ENCODE results near the gene BSCL2. TPM values are rescaled to one million over a fixed set of nuclear protein-coding genes. Genes with fewer than 3 reads are reported as not detected.

Gene BSCL2
- total and polyA plus RNA-seq, 2 experiments from 2014 or later, result 49.2 to 78.7 TPM

DNA sequence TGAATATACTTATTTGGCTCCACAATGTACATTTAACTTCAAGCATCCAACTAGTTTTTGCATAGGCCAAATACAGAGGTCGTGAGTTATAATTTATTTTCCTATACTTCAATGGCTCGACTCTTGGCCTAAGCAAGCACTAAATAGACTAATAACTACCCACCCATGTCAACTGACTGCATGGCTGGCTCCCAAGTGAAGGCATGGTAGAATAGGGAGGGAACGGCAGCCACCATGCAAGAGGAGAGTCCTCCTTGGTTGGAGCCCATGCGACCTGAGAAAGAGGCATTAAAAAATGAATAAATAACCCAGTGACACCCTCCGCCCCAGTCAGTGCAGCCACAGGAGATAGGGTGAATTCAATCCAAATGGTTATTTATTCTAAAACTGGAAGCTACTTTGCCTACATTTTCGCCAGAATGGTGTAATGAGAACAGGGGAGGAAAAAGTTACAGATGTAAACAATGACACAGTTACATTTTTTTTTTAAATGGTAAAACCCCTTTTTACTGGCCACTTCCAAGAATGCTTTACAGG, 5.1 kb upstream of the BSCL2 start:
- no peak for DNase-seq (ENCODE audit: low spot score)
- Histone ChIP-seq H3K79me2 (peaks cover 30% of the 10 kb centered on the region), H3K4me2 (peak overlapping the region; percentile 11), H2AFZ (no peak overlapping the region), H3K4me3 (no peak overlapping the region), H4K20me1 (ENCODE audit: insufficient read depth, poor library complexity, severe bottlenecking) (no peaks in the 10 kb centered on the region), H3K4me1 (ENCODE audit: insufficient read depth) (peaks cover 42% of the 10 kb centered on the region), H3K9me3 (ENCODE audit: low read depth) (no peaks in the 10 kb centered on the region), H3K27me3 (no peaks in the 10 kb centered on the region), H3K9me2 (replicated peaks; ENCODE audit: insufficient read depth) (no peaks in the 10 kb centered on the region), H3K27ac (peak overlapping the region; percentile 74), H3K36me3 (replicated peaks; ENCODE audit: insufficient read depth, low read depth) (no peaks in the 10 kb centered on the region)
- TF ChIP-seq EZH2phosphoT487 (IDR thresholded peaks at IDR 0.05; ENCODE audit: low read depth, severe bottlenecking, unreplicated experiment) (no peak), EZH2 (IDR thresholded peaks at IDR 0.05; ENCODE audit: borderline replicate concordance) (no peak)
- TF ChIP-seq, protein P1, sequence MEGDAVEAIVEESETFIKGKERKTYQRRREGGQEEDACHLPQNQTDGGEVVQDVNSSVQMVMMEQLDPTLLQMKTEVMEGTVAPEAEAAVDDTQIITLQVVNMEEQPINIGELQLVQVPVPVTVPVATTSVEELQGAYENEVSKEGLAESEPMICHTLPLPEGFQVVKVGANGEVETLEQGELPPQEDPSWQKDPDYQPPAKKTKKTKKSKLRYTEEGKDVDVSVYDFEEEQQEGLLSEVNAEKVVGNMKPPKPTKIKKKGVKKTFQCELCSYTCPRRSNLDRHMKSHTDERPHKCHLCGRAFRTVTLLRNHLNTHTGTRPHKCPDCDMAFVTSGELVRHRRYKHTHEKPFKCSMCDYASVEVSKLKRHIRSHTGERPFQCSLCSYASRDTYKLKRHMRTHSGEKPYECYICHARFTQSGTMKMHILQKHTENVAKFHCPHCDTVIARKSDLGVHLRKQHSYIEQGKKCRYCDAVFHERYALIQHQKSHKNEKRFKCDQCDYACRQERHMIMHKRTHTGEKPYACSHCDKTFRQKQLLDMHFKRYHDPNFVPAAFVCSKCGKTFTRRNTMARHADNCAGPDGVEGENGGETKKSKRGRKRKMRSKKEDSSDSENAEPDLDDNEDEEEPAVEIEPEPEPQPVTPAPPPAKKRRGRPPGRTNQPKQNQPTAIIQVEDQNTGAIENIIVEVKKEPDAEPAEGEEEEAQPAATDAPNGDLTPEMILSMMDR (IDR thresholded peaks at IDR 0.05; ENCODE audit: poor library complexity), result no peak
- 96% methylated on average over 6 of the region's 6 CpGs for WGBS (ENCODE audit: low lambda C conversion rate, missing lambda C conversion rate)

DNA sequence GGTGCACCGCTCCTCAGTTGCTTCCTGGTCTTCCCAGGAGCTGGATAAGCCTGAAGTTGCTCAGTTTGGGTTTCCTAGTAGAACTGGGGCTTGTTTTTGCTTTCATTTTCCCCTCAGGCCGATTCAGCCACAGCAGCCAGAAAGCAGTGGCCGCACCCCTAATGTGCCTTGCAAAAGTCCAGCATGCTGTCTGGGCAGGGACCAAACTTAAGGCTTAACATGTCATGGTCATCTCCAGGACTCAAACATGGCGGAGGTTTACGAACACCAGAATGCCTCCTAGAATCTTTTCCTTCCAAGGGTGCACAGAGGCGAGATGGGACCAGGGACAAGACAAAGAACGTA, 2.7 kb upstream of the BSCL2 start:
- WGBS (ENCODE audit: low lambda C conversion rate, missing lambda C conversion rate), result 82% methylated on average over 7 of the region's 7 CpGs
- H3K4me3 ChIP-seq, result peak overlapping the region; percentile 26
- DNase-seq (ENCODE audit: low spot score), result peak; percentile 30
- H3K4me2 ChIP-seq, result peak overlapping the region; percentile 83
- peaks cover 13% of the 10 kb centered on the region for H3K79me2 ChIP-seq
- H3K9me2 ChIP-seq (replicated peaks; ENCODE audit: insufficient read depth), result no peaks in the 10 kb centered on the region
- H3K4me1 ChIP-seq (ENCODE audit: insufficient read depth), result peaks cover 58% of the 10 kb centered on the region
- H3K27me3 ChIP-seq, result no peaks in the 10 kb centered on the region
- no peak for TF ChIP-seq EZH2phosphoT487 (IDR thresholded peaks at IDR 0.05; ENCODE audit: low read depth, severe bottlenecking, unreplicated experiment)
- TF ChIP-seq EZH2 (IDR thresholded peaks at IDR 0.05; ENCODE audit: borderline replicate concordance), result no peak
- TF ChIP-seq, protein P1 (IDR thresholded peaks at IDR 0.05; ENCODE audit: poor library complexity), result no peak
- no peaks in the 10 kb centered on the region for H3K9me3 ChIP-seq (ENCODE audit: low read depth)
- H2AFZ ChIP-seq, result peak overlapping the region; percentile 87
- H3K27ac ChIP-seq, result peak overlapping the region; percentile 98
- H4K20me1 ChIP-seq (ENCODE audit: insufficient read depth, poor library complexity, severe bottlenecking), result no peaks in the 10 kb centered on the region
- no peaks in the 10 kb centered on the region for H3K36me3 ChIP-seq (replicated peaks; ENCODE audit: insufficient read depth, low read depth)

DNA sequence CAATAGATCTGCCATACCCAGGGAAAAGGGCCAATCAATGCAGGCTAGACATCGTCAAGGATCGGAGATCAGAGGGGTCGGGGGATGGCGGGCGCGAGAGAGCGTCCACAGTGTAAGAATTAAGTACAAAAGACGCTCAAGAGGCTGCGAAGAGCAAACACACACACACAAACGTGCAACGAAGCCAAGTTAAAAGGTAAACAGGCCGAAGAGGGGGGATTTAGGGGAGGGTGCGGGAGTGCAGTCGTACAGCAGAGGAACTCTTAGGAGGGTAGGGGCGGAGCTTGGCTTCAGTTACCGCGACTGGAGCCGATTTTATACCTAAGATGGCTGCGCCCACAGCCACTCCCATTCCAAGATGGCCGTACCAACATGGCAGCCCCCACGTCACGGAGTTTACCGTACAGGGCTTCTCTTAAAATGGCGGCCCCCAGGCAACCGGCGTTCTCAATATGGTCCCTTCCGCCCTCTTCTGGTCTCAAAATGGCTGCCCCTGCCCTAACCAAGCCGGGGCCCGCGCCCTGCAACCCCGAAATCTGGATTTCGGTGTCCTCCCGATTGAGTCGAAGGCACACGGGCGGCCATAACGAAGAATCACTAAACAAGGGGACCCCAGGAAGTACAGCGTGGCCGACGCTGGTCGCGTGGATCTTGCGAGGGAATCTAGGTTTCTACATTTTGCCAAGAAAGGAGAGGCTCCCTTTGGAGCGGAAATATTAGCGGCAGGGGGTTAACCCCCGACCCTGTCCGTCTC, 2.2 kb upstream of the BSCL2 start:
- H3K9me2 ChIP-seq (replicated peaks; ENCODE audit: insufficient read depth), result no peaks in the 10 kb centered on the region
- H3K9me3 ChIP-seq (ENCODE audit: low read depth), result no peaks in the 10 kb centered on the region
- peak overlapping the region; percentile 34 for H3K4me3 ChIP-seq
- peaks cover 19% of the 10 kb centered on the region for H3K79me2 ChIP-seq
- H3K27me3 ChIP-seq, result no peaks in the 10 kb centered on the region
- H3K4me1 ChIP-seq (ENCODE audit: insufficient read depth), result peaks cover 57% of the 10 kb centered on the region
- H3K36me3 ChIP-seq (replicated peaks; ENCODE audit: insufficient read depth, low read depth), result no peaks in the 10 kb centered on the region
- DNase-seq (ENCODE audit: low spot score), result peak; percentile 99
- WGBS (ENCODE audit: low lambda C conversion rate, missing lambda C conversion rate), result 6% methylated on average over 47 of the region's 47 CpGs
- peak overlapping the region; percentile 83 for H3K4me2 ChIP-seq
- H2AFZ ChIP-seq, result peak overlapping the region; percentile 87
- H3K27ac ChIP-seq, result peak overlapping the region; percentile 98
- TF ChIP-seq EZH2 (IDR thresholded peaks at IDR 0.05; ENCODE audit: borderline replicate concordance), result no peak
- no peaks in the 10 kb centered on the region for H4K20me1 ChIP-seq (ENCODE audit: insufficient read depth, poor library complexity, severe bottlenecking)

DNA sequence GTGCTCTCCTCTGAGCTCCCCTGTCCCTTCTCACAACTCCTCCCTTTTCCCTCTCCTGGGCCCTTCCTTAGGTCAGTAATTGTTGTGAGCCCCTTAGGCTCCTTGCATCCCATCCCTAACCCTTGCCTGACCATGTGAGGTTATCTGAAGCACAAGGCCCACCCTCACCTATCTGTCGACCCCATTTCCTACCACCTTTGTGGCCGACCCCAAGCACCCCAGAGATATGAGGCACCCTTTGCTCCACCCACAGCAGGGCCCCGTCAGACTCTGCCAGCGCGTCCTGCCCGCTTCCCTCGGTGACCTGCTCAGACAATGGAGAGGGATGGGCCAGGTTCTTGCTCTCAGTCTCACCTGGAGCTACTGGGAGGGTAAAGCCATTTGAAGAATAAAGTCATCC, 1.6 kb upstream of the BSCL2 start:
- Histone ChIP-seq H3K9me2 (replicated peaks; ENCODE audit: insufficient read depth) (no peaks in the 10 kb centered on the region), H3K4me1 (ENCODE audit: insufficient read depth) (peaks cover 51% of the 10 kb centered on the region), H4K20me1 (ENCODE audit: insufficient read depth, poor library complexity, severe bottlenecking) (no peaks in the 10 kb centered on the region), H3K4me3 (peak overlapping the region; percentile 34), H3K36me3 (replicated peaks; ENCODE audit: insufficient read depth, low read depth) (no peaks in the 10 kb centered on the region), H3K27me3 (no peaks in the 10 kb centered on the region), H3K4me2 (peak overlapping the region; percentile 83), H3K27ac (peak overlapping the region; percentile 96), H3K79me2 (peaks cover 25% of the 10 kb centered on the region), H3K9me3 (ENCODE audit: low read depth) (no peaks in the 10 kb centered on the region), H2AFZ (peak overlapping the region; percentile 67)
- WGBS (ENCODE audit: low lambda C conversion rate, missing lambda C conversion rate), result 10% methylated on average over 7 of the region's 7 CpGs
- no peak for TF ChIP-seq EZH2 (IDR thresholded peaks at IDR 0.05; ENCODE audit: borderline replicate concordance)
- TF ChIP-seq, protein P1 (IDR thresholded peaks at IDR 0.05; ENCODE audit: poor library complexity), result no peak
- no peak for TF ChIP-seq EZH2phosphoT487 (IDR thresholded peaks at IDR 0.05; ENCODE audit: low read depth, severe bottlenecking, unreplicated experiment)
- DNase-seq (ENCODE audit: low spot score), result peak; percentile 44
